ENCODE data around the gene OR11H6.
"Not testable (repeated sequence)": the region's sequence is repeated elsewhere in the genome, so short reads cannot be mapped to it uniquely, and the experiment has no call there.

Gene OR11H6

GRCh38 chr14:20190596-20190995, 32.9 kb upstream of the OR11H6 start, which contains the start of gene OR11G2:
Gene OR11G2, plus strand, starts transcription at chr14:20190896. Its CDS starts 6,542 bp downstream, at chr14:20197438.
- no peak within 1 kb of the TSS for H3K4me3 ChIP-seq (ENCODE audit: low read length)
- TF ChIP-seq CTCF (conservative IDR thresholded peaks at IDR 0.05; ENCODE audit: low read length), result no peak
- DNase-seq (ENCODE audit: low read depth), result no peak

GRCh38 chr14:20191396-20191795, 32.1 kb upstream of the OR11H6 start:
- no peak overlapping the region for H3K4me3 ChIP-seq (ENCODE audit: low read length)
- TF ChIP-seq CTCF (conservative IDR thresholded peaks at IDR 0.05; ENCODE audit: low read length), result no peak
- DNase-seq (ENCODE audit: low read depth), result no peak

- no peak for DNase-seq (ENCODE audit: low read depth)
- TF ChIP-seq CTCF (conservative IDR thresholded peaks at IDR 0.05; ENCODE audit: low read length), result no peak
These were observed 29.4 kb upstream of the OR11H6 start for GRCh38 chr14:20194101-20194500.

GRCh38 chr14:20195170-20195569, 28.3 kb upstream of the OR11H6 start:
- not testable (repeated sequence) for H3K4me3 ChIP-seq (ENCODE audit: low read length); DNase-seq (ENCODE audit: low read depth)

More at GRCh38 chr14:20194101-20194500, 29.4 kb upstream of the OR11H6 start:
- H3K4me3 ChIP-seq (ENCODE audit: low read length), result no peak overlapping the region

- TF ChIP-seq CTCF (conservative IDR thresholded peaks at IDR 0.05; ENCODE audit: low read length), result no peak
- DNase-seq (ENCODE audit: low read depth), result no peak
- no peak overlapping the region for H3K4me3 ChIP-seq (ENCODE audit: low read length)
These were observed 27.6 kb upstream of the OR11H6 start for GRCh38 chr14:20195911-20196310.

- no peak overlapping the region for H3K4me3 ChIP-seq (ENCODE audit: low read length)
- TF ChIP-seq CTCF (conservative IDR thresholded peaks at IDR 0.05; ENCODE audit: low read length), result no peak
- no peak for DNase-seq (ENCODE audit: low read depth)
These were observed 26.1 kb upstream of the OR11H6 start for GRCh38 chr14:20197459-20197858.

GRCh38 chr14:20198991-20199390, 24.5 kb upstream of the OR11H6 start:
- no peak for DNase-seq (ENCODE audit: low read depth)
- no peak overlapping the region for H3K4me3 ChIP-seq (ENCODE audit: low read length)
- TF ChIP-seq CTCF (conservative IDR thresholded peaks at IDR 0.05; ENCODE audit: low read length), result no peak

- H3K4me3 ChIP-seq (ENCODE audit: low read length), result no peak overlapping the region
- no peak for DNase-seq (ENCODE audit: low read depth)
- no peak for TF ChIP-seq CTCF (conservative IDR thresholded peaks at IDR 0.05; ENCODE audit: low read length)
These were observed 18.8 kb upstream of the OR11H6 start for GRCh38 chr14:20204721-20205120.

Data from AG10803 (cell line).